HuH-7 (cell line): ENCODE measurements around the gene ACP3.

Experiments used
- DNase-seq: peaks from one replicate; pipeline ENCODE4 v3.0.0; 2011; ENCODE audit warnings: low spot score

ACP3 gene

DNA sequence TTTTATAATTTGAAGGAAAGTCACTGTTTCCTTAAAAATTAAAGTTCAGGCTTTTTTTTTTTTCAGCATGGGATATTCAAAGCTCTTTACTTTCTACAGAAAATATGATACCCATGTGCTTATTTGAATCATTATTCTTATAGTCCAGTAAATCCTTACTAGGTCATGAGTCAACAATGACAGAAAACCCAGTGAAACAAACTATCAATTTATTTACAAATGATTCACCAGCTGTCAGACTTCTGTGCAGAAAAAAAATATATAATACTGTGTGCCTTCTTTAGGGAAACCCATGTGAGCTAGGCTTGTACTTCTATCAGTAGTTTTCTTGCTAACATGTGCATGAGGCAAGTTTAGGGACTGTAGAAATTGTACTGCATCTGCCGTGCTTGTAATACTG, 1.2 kb downstream of the ACP3 start:
- DNase-seq = no peak

DNA sequence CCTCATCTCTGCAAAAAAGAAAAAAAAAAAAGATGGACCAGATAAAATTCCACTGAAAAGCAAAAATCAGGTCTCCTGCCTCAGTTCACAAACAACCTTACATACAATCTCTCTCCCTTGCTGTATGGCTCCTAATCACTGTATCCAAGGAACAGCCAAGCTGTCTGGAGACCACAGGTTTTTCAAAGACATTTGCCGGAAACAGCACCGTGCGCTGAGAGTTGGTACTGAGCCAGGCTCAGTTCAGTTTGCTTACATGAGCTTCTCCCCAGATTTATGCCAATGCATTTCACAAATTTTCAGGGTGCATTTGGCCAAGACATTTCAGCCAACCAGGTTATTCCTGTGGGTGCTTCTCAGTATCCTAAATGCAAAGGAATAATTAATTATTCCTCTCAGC, 4.1 kb downstream of the ACP3 start:
- no peak for DNase-seq

DNA sequence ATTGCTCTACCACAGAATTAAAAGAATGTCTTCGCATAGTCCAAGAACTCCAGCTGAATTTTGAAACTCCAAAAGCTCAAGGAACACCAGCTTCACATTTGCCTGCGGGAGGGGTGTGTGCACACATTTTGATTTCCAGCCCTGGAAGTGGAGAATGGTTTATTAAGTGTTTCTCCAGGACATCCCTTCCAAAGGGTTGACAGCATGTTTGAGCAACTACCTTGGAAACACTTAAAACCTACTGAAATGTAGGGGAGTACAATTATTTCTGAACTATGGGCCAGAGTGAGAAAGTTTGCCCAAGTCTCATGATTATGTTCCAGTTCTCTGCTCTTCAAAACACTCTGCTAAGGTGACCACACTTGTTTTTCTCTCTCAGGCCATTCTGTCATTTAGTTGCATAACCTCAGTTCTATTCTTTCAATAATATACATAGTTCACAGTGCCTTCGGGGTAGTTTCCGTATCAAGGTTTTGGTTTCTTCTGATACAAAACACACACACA, 7.9 kb downstream of the ACP3 start:
- DNase-seq = no peak

DNA sequence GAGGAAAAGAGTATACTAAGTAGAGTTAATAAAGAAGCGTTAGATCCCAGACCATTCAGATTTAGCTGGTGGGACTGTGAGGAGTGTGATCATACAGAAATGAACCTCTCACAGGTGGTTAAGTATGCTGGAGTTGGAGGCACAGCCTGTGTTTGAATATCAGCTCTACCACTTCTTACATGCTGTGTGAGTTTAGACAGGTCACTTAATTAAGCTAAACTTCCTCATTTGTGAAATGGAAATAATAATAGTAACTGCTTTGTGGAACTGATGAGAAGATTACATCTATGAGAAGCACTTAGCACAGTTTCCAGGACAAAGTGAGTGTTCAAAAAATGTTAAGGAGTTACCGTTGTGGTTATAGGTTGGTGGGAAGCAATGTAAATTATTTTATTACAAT, 8.4 kb downstream of the ACP3 start:
- no peak for DNase-seq

DNA sequence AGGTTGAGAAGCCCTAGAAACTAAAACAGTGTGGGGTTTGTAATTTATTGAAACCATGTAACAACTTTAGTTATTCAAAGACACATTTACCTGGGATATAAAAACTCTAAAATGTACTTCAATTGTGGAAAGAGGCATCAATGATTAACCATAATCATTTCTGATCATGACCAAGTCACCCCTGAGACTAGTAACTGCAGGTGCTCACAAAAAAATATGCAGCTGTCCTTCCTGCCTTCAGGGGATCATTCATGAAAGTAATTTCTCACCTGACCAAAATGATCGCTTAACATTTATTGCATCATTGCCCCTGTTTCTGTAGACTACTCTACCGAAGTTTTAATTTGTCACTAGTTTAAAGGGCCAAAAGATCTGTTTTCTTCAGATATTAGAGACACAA, 9.0 kb downstream of the ACP3 start:
- no peak for DNase-seq

DNA sequence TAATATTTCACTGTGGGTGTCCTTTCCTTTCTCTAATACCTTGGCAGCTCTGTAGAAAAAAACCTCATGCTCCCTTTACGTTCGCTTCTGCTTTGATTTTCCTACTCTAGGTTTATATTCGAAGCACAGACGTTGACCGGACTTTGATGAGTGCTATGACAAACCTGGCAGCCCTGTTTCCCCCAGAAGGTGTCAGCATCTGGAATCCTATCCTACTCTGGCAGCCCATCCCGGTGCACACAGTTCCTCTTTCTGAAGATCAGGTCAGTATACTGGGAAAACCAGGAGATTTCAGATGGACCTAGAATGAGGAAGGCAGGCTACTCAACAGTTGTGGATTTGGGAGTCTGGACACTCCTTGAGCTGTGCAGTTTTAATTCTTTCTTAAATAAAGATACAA, 14.9 kb downstream of the ACP3 start:
- no peak for DNase-seq

DNA sequence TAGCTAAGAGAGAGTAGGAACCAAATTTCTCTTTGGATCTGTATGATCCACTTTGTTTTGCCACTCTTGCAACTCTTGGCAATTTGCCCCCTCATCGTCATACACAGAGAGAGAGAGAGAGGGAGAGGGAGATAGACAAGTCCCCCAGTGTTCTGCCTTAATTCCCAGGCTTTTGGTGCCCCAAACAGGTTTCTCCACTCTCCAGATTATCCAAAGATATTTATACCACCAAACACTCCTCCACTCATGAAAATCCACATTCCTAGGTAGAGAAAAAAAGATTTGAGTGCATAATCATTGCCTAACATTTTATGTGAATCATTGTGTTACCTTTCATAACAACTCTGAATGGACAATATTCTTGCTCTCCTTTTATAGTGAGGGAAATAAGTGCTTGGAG, 15.3 kb downstream of the ACP3 start:
- no peak for DNase-seq

DNA sequence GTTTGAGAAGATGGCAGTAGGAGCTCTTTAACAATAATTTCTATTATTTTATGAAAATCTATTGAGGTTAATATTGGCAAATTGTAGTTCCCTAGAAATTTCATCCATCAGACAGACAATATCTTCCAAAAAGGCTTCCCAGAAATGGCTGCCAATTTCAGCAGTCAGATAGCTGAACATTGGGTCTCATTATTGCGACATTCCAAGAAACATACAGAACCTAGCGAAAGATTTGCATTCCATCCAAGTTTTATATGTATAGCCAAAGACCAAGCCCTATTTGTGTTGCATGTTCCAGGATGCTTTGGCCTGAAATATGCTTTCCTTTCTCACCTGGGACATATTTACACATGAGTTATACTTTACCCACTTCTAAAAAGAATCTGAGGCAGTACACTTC, 24.5 kb downstream of the ACP3 start:
- no peak for DNase-seq

DNA sequence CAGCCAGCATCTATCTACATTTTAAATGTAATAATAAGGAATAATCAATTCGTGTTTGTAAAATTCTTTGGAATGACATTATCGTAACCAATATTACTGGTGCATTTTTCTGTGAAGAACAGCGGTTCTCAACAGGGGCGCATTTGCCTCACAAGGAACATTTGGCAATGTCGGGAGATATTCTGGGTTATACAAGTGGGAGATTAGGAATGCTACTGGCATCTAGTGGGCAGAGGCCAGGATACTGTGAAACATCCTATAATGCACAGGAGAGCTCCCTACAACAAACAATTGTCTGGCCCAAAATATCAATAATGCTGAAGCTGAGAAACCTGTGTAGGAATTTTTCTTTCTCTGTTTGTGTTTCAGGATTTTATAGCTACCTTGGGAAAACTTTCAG, 25.0 kb downstream of the ACP3 start:
- DNase-seq = no peak

DNA sequence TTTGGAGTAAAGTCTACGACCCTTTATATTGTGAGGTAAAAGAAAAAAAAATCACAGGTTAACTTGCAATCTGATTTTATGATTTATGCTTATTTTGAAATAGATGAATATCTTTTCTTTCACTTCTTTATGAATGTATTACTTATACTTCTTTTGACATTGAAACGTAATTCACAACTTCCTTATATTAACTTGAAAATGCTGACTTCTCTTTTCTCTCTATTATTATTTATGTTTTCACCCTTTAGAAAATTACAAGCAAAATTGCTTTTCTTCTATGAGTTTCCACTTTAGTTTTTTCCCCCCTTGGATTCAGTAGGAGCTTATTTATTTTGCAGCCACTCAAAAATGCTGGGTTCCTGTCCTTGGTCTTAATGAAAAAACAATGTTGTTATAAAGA, 25.4 kb downstream of the ACP3 start:
- no peak for DNase-seq

DNA sequence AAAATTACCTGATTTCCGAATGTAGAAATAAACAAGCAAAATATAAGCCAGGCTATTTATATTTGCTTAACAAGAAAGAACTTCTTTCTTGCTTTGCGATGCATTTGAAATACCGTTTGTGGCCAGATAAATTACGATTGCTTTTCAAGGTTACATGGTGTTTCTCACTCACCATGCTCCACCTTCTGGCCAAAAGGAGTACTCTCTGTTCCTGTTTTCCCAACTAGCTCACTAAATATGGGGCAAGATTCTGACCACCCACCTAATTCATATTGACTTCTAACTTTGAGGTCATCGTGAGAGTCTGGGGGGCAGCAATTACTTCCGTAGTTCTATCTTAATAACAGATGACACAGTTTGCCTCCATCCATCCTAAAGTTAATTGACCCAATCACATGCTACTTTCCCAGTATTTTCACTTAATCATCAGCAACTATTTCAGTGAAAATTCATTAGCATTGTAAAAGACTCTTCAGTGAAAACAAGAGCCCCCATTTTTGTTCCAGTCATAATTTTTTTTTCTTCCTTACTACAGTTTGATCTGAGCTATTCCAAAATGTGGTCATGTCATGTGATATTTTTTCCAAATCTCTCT, 25.9 kb downstream of the ACP3 start:
- DNase-seq = peak; percentile 31

DNA sequence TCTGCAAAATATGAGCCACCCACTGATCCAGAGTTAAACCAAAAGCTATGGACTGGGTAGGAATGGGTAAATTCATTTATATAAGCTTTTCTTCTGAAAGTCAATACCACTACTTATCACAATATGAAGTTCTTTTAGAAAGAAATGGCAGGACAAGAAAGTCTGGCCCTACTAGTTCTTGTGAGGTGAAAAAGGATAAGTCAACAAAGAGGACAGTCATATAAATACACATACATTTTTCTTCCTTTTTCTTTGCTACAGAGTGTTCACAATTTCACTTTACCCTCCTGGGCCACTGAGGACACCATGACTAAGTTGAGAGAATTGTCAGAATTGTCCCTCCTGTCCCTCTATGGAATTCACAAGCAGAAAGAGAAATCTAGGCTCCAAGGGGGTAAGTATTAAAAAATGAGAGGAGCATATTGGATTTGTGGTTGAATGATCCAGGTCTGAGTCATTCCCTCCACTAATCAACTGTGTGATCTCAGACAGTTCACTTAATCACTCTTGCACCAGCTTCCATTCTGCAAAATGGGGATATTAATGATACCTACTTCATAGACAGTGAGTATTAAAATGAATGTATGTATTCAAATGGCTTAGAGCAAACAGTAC, 27.6 kb downstream of the ACP3 start:
- no peak for DNase-seq

DNA sequence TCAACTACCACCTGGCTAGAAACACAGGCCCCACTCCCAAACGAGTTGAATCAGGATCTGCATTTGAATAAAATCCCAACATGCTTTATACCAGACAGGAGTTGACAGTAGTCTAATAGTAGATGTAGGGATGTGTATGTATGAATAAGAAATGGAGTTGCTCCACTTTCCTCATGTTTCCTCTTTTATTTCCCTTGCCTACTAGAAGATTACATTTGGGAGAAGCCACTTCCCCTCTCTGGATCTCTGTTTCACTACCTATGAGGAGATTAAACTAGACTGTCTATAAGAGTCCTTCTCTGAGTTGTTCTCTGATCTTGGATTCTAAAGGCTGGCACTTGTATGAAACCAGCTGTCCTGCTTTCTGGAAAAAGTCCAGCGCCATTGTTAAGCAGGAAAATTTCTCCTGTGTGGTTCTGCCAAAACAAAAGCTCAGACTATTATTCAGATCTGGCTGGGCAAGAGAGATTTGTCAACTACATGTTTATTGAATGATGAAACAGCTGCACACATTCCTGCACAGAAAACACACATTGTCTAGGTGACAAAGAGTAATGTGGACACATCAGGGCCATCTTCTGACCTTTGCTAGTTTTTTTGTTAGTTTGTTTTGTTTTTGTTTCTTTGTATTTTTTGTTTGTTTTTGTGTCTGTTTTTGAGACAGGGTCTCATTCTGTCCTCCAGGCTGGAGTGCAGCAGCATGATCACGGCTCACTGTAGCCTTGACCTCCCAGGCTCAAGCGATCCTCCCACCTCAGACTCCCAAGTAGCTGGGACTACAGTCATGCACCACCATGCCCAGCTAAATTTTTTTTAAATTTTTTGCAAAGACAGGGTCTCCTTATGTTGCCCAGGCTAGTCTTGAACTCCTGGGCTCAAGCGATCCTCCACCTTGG, 29.9 kb downstream of the ACP3 start:
- DNase-seq = no peak

DNA sequence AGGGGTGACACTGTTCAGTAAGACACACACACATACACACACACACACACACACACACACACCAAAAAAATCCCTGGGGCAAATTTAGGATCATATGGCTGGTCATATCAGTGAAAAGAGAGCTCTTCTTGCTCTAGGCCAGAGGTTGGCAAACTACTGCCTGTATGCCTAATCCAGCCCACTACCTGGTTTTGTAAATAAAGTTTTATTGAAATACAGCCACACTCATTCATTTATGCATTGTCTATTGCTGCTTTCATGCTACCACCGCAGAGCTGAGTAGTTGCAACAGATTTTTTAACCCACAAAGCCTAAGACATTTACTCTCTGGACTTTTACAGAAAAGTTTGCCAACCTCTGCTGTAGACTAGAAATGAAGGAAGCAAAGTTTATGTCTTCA, 30.6 kb downstream of the ACP3 start:
- DNase-seq = no peak

DNA sequence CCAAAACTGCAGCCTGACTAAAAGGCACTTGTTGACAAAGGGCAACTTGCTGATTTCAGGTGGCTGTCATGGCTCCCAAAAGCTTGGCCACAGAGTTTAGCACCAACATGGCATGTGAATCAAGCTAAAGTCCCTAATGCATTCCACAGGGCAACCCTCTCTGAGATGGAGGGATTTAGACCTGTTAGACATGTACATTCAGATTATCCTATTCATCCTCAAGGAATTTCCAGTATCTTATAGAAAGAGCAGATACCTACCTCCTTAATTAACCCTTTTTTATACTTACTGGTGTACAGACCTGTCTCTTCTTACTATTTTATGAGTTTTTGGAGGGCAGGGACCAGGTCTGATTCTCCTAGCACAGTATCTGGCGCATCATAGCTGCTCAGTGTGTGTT, 31.3 kb downstream of the ACP3 start:
- no peak for DNase-seq

DNA sequence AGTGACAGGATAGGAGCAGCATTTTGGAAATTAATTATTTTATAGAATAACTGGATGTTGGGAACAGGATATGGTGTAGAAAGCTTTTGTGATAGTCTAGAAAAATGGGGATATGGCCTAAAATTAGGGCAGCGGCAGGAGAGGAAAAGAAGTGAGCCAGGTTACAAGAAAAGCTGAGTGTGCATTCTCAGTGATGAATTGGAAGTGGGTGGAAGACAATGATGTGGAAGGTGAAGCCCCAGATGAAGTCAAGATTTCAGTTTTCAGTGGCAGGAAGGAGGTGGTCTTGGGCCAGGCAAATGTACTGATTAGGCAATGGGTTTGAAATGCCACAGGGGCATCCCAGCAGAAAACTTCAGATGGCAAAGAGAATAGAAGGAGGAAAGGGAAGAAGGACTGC, 33.6 kb downstream of the ACP3 start:
- no peak for DNase-seq

DNA sequence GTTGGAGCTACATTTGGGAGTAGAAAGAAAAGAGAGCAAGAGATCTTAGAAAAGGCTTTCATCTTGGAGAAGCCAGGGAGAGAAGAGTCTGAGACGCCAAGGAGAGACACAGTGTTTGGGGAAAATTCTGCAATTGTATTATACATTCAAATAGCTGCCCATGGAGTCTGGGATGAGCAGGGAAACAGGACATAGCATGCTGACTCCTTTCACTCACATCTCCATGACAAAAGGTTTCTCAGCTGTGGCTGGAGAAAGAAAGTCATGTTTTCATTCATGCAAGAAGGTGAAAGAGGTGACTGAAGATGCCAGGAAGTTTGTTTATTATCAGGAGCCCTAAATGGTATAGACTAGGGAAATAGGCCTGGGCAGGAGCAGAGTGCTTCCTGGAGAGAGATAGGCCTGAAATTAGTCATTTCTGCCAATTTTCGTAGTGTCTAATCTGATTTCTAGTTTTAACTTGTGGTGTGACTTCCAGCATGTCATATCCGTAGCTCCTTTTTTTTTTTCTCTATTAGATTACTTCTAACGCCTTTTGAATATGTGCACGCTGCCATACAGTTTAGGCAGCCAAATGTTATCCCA, 34.1 kb downstream of the ACP3 start:
- DNase-seq = no peak

DNA sequence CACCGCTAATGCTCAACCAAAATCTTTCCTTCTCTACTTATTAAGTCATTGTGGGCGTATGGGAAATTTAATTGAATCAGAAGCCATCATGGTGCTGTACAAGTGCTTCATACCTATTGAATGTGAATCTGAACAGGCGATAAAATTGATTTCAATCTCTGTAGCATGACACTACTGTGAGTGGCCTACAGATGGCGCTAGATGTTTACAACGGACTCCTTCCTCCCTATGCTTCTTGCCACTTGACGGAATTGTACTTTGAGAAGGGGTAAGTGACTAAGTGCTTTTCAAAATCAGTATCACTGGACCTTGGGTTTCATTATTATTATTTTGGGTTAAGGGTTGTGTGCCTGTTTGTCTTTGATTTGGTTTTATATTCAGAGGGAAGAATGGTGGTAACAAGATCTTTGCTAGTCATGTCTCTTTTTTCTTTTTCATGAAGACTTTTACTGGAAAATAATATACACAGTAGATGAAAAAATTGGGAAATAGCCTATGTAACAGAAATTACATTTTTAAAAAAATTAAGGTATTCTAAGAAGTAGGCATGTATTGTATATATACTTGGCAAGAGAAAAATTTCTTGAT, 35.4 kb downstream of the ACP3 start:
- peak; percentile 44 for DNase-seq

DNA sequence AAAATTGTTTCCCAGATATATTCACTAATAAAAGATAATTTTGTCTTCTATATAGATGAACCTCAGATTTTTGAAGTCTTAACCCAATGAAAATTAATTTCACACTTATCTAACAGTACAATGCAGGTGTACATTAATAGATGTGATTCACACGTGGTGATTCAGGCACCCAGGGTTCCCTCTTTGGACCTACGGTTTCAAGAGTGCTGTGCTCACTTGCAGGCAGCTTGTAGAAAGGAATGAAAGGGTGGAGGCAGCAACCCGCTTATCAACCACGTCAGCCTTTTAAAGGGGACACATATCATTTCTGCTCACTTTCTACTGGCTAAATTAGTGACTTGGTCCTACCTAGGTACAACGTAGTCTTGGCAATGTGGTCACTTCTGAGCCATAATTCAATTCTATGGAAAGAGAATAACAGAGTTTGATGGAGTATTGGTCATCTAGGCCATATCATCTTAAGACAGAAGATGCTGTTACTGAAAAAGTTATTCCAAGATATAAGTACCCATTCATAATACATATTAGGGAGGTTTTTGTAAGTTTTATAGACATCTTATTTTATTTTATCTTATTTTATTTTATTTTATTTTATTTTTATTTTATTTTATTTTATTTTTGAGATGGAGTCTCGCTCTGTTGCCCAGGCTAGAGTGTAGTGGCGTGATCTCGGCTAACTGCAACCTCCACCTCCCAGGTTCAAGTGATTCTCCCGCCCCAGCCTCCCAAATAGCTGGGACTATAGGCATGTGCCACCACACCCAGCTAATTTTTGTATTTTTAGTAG, 37.9 kb downstream of the ACP3 start:
- no peak for DNase-seq

DNA sequence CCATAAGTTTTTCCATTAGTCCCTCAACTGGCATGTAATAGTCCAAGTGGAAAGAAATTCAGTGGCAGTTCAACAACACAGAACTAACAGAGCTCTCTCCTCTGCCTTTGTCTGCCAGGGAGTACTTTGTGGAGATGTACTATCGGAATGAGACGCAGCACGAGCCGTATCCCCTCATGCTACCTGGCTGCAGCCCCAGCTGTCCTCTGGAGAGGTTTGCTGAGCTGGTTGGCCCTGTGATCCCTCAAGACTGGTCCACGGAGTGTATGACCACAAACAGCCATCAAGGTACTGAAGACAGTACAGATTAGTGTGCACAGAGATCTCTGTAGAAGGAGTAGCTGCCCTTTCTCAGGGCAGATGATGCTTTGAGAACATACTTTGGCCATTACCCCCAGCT, 39.4 kb downstream of the ACP3 start:
- no peak for DNase-seq

DNA sequence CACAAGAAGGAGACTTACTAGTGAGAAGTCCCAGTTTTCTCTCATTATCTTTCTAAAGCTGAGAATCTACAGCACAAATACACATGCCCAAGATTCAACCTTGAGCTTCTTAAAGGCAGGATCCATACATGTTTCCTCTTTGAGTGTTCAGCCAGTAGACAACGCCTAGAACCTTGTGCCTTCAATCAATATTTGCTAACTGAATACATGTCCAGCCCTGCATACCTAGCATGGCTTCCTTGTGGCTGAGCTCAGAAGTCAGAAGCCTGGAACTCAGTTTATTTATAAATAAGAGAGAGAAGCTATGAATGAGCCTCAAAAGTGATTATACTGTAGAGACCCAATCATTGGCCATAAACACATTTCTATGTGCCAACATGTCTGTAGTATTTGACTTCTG, 43.5 kb downstream of the ACP3 start:
- no peak for DNase-seq

DNA sequence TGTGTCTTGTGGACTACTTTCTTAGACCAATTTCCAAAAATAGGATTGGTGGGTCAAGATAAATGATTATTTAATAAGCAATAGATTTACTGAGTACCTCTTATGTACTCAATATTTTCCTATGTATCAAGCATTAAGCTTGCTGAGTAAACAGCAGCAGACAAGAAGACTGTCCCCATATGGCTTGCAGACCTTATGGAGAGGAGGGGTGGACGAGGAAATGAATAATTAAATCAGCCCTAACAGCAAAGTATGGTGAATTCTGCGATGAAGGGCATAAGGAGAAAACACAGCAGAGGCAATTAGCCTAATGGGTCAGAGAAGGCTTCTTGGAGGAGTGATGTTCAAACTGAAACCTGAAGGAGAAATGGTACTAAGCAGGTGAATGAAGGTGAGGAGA, 45.1 kb downstream of the ACP3 start:
- no peak for DNase-seq
